Measurements from ENCODE around the gene PLCB1. TPM values are rescaled to one million over a fixed set of nuclear protein-coding genes. Genes with fewer than 3 reads are reported as not detected.

Gene PLCB1
- total RNA-seq, 1 donor from 2014 or later, result 10.8 TPM

DNA sequence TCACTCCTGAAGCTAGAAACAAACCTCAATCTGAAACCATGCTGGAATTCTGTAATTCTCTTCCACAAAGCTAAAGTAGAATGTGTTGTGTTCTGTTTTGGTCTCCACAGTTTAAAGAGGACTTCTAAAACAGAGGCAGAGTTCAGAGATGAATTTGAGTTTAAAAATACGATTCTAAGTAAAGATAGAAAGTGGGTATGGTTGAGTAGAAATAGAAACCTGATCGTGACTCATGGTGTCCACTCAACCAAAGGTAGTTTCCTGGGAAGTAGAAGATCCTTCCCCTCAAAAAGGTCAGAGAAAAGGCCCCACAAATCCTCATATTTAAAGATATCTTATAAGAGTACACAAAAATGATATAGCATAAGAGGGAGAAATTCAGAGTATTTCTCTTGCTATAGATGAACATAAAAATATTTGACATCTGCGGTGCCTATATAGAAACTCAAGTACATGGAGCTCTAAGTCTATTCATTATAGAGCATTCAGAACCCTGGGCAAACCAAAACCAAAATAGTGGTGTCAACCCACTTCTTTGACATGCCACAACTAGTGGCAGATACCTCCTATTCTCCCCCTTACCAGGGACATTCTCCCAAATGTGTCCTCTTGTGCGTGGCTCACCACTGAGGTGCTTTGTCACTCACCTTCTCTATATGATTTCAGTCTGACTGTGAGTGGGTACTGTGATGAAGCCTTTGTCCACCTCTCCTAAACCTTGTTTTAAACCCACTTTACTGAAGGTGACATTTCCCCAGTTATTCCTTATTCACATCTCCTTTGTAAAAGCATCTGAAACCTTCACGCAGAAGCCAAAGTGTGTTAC lies 84.5 kb downstream of the PLCB1 start:
- Mint-ChIP-seq H3K36me3 (ENCODE audit: low read depth) (no peaks in the 10 kb centered on the region), H3K9me3 (ENCODE audit: low read depth) (no peaks in the 10 kb centered on the region), H3K27me3 (ENCODE audit: low read depth) (no peaks in the 10 kb centered on the region), H3K4me1 (ENCODE audit: low read depth) (peaks cover 39% of the 10 kb centered on the region), H3K4me3 (ENCODE audit: unreplicated experiment) (no peak overlapping the region), H3K27ac (ENCODE audit: unreplicated experiment) (no peak overlapping the region)
- TF ChIP-seq, protein P1, sequence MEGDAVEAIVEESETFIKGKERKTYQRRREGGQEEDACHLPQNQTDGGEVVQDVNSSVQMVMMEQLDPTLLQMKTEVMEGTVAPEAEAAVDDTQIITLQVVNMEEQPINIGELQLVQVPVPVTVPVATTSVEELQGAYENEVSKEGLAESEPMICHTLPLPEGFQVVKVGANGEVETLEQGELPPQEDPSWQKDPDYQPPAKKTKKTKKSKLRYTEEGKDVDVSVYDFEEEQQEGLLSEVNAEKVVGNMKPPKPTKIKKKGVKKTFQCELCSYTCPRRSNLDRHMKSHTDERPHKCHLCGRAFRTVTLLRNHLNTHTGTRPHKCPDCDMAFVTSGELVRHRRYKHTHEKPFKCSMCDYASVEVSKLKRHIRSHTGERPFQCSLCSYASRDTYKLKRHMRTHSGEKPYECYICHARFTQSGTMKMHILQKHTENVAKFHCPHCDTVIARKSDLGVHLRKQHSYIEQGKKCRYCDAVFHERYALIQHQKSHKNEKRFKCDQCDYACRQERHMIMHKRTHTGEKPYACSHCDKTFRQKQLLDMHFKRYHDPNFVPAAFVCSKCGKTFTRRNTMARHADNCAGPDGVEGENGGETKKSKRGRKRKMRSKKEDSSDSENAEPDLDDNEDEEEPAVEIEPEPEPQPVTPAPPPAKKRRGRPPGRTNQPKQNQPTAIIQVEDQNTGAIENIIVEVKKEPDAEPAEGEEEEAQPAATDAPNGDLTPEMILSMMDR (IDR thresholded peaks at IDR 0.05), result no peak
- DNase-seq (ENCODE audit: low spot score), result no peak

DNA sequence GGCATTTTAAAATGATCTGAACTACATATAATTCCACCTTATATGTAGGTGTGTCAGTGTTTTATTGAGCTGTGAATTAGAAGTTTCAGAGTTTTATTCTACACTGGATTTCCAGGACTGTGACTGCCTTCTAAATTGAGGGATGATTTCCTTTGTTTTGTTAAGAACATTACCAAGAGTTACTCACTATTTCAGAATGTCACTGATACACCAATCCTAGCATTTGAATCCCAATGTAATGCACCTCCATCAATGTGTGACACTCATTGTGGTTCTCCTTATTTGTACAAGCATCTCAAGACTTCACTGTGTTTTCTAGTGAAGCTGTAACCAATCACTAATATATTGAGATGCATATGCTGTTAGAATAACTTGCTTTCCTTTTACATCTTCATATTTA lies 86.8 kb downstream of the PLCB1 start:
- no peak for DNase-seq (ENCODE audit: low spot score)
- H3K27ac Mint-ChIP-seq (ENCODE audit: unreplicated experiment), result peak overlapping the region; percentile 28
- peaks cover 57% of the 10 kb centered on the region for H3K4me1 Mint-ChIP-seq (ENCODE audit: low read depth)
- TF ChIP-seq, protein P1 (IDR thresholded peaks at IDR 0.05), result no peak
- H3K4me3 Mint-ChIP-seq (ENCODE audit: unreplicated experiment), result no peak overlapping the region
- H3K27me3 Mint-ChIP-seq (ENCODE audit: low read depth), result no peaks in the 10 kb centered on the region
- H3K36me3 Mint-ChIP-seq (ENCODE audit: low read depth), result no peaks in the 10 kb centered on the region
- H3K9me3 Mint-ChIP-seq (ENCODE audit: low read depth), result no peaks in the 10 kb centered on the region

DNA sequence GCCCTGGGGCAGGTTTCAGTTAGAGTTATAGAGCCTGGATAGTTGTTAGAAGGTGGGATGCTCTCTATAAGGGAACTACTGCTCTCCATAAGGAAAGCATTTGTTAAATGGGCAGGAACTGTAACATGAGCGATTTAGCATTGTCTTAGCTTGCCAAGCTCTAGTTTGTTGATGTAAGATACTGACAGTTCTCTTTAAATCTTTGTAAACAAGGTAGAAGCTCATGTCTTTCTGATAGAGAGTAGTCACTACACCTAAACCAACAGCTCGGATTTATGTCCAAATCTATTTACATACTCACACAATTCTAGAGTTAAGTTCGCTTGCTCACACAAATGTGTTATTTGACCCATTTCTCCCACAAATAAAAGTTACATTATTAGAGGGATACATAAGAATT lies 87.3 kb downstream of the PLCB1 start:
- Mint-ChIP-seq H3K9me3 (ENCODE audit: low read depth) (no peaks in the 10 kb centered on the region), H3K4me3 (ENCODE audit: unreplicated experiment) (no peak overlapping the region)

DNA sequence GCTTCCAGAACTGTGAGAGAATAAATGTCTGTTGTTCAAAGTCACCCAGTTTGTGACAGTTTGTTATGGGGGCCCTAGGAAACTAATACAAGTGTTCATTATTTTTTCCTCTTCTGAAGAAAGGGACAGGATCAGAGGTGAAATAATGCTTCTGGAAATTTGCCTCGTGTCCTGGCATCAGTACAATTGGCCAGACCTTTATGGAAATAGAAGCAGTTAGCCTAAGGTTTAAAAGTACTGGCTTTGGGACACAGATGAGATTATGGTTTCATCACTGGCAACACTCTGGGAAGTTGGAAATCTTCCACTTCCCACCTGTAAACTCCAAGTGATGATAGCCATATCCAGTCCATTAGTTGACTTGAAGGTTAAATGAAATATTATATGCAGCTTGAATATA lies 88.7 kb downstream of the PLCB1 start:
- Mint-ChIP-seq H3K9me3 (ENCODE audit: low read depth) (no peaks in the 10 kb centered on the region), H3K4me1 (ENCODE audit: low read depth) (peaks cover 65% of the 10 kb centered on the region), H3K4me3 (ENCODE audit: unreplicated experiment) (no peak overlapping the region), H3K36me3 (ENCODE audit: low read depth) (no peaks in the 10 kb centered on the region), H3K27ac (ENCODE audit: unreplicated experiment) (no peak overlapping the region), H3K27me3 (ENCODE audit: low read depth) (no peaks in the 10 kb centered on the region)
- TF ChIP-seq, protein P1 (IDR thresholded peaks at IDR 0.05), result no peak
- no peak for DNase-seq (ENCODE audit: low spot score)

More for the DNA sequence above, 87.3 kb downstream of the PLCB1 start:
- H3K4me1 Mint-ChIP-seq (ENCODE audit: low read depth), result peaks cover 62% of the 10 kb centered on the region
- TF ChIP-seq, protein P1 (IDR thresholded peaks at IDR 0.05), result no peak
- no peak for DNase-seq (ENCODE audit: low spot score)
- H3K27ac Mint-ChIP-seq (ENCODE audit: unreplicated experiment), result peak overlapping the region; percentile 28
- H3K27me3 Mint-ChIP-seq (ENCODE audit: low read depth), result no peaks in the 10 kb centered on the region
- H3K36me3 Mint-ChIP-seq (ENCODE audit: low read depth), result no peaks in the 10 kb centered on the region

DNA sequence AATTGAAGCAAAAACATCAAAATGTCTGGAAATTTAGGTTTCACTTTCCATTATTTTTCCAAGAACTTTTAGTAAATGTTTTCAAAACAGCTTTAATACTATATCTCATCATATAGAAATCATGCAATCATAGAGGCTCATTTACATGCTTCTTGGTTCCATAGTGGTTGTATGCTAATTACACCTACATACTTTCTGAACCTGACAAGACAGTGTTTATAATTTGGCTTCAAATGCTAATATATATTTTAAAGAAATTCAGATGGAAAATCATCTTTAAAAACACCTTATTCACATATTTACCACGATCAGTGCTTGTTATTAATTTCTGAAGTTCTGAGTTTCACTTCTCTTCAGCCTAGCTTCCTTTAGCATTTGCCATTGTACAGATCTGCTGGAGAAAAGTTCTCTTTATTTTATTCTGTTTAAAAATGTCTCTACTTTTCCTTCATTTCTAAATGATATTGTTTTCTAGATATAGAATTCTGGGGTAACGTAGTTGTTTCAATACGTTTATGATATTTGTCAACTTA lies 89.9 kb downstream of the PLCB1 start:
- TF ChIP-seq, protein P1 (IDR thresholded peaks at IDR 0.05), result no peak
- no peaks in the 10 kb centered on the region for H3K27me3 Mint-ChIP-seq (ENCODE audit: low read depth)
- no peaks in the 10 kb centered on the region for H3K36me3 Mint-ChIP-seq (ENCODE audit: low read depth)
- peaks cover 65% of the 10 kb centered on the region for H3K4me1 Mint-ChIP-seq (ENCODE audit: low read depth)
- no peaks in the 10 kb centered on the region for H3K9me3 Mint-ChIP-seq (ENCODE audit: low read depth)
- no peak for DNase-seq (ENCODE audit: low spot score)
- peak overlapping the region; percentile 28 for H3K27ac Mint-ChIP-seq (ENCODE audit: unreplicated experiment)
- H3K4me3 Mint-ChIP-seq (ENCODE audit: unreplicated experiment), result no peak overlapping the region

Data from chondrocyte (in vitro differentiated cells).